HEK293 (cell line): ENCODE results near the gene GATA2.

ENCODE experiments used
- PRDM10 ChIP-seq: fragments of 450-650 bp; formaldehyde crosslinking; IDR thresholded peaks from 2 replicates; pipeline ENCODE4 v1.5.1; 2016; ENCODE audit warnings: missing biosample characterization, missing genetic modification characterization
- TCF7L2 ChIP-seq: IDR thresholded peaks from 2 replicates; pipeline ENCODE4 v1.6.1; 2011; ENCODE audit warnings: low read depth, mild to moderate bottlenecking, inconsistent platforms, low read length, moderate library complexity, borderline replicate concordance
- ZNF274 ChIP-seq, 2 experiments: fragments of 200-500 bp in 1 of 2; fragments of 450-650 bp in 1 of 2; sonication (Bioruptor generic) in 1 of 2; formaldehyde crosslinking in 1 of 2; IDR thresholded peaks; 2 replicates each; pipeline versions ENCODE4 v1.5.1 to v1.6.1; 2014 to 2016; ENCODE audit warnings: borderline replicate concordance in 1 of 2, inconsistent platforms in 1 of 2, low read length in 1 of 2, missing biosample characterization in 1 of 2, missing genetic modification characterization in 1 of 2
- ZNF311 ChIP-seq: fragments of 450-650 bp; formaldehyde crosslinking; IDR thresholded peaks from 2 replicates; pipeline ENCODE4 v1.5.1; 2017; ENCODE audit warnings: missing biosample characterization, missing genetic modification characterization, borderline replicate concordance
- ZNF324 ChIP-seq: fragments of 450-650 bp; formaldehyde crosslinking; IDR thresholded peaks from 2 replicates; pipeline ENCODE4 v1.5.1; 2016; ENCODE audit warnings: missing biosample characterization, missing genetic modification characterization
- ZNF391 ChIP-seq: fragments of 450-650 bp; formaldehyde crosslinking; IDR thresholded peaks from 2 replicates; pipeline ENCODE4 v1.5.1; 2016; ENCODE audit warnings: low read depth, missing biosample characterization, missing genetic modification characterization, borderline replicate concordance
- ZNF48 ChIP-seq: fragments of 450-650 bp; formaldehyde crosslinking; IDR thresholded peaks from 2 replicates; pipeline ENCODE4 v1.5.1; 2016; ENCODE audit warnings: missing biosample characterization, missing genetic modification characterization
- ZNF549 ChIP-seq: fragments of 450-650 bp; IDR thresholded peaks from 2 replicates; pipeline ENCODE4 v1.5.1; 2018; ENCODE audit warnings: missing biosample characterization, missing genetic modification characterization, mild to moderate bottlenecking, inconsistent platforms, moderate library complexity
- ZNF768 ChIP-seq: fragments of 450-650 bp; formaldehyde crosslinking; IDR thresholded peaks from 2 replicates; pipeline ENCODE4 v1.5.1; 2018; ENCODE audit warnings: missing biosample characterization, mild to moderate bottlenecking, missing genetic modification characterization
- ZSCAN18 ChIP-seq: fragments of 450-650 bp; formaldehyde crosslinking; IDR thresholded peaks from 2 replicates; pipeline ENCODE4 v1.5.1; 2016; ENCODE audit warnings: missing biosample characterization, missing genetic modification characterization
- TF ChIP-seq, protein P1 (sequence below): fragments of 450-650 bp; formaldehyde crosslinking; IDR thresholded peaks from 2 replicates; pipeline ENCODE4 v1.5.1; 2016; ENCODE audit warnings: missing biosample characterization, missing genetic modification characterization
- TF ChIP-seq, protein P2 (sequence below): fragments of 450-650 bp; formaldehyde crosslinking; IDR thresholded peaks from 2 replicates; pipeline ENCODE4 v1.5.1; 2016; ENCODE audit warnings: missing biosample characterization, missing genetic modification characterization
- TF ChIP-seq, protein P3 (sequence below): fragments of 450-650 bp; formaldehyde crosslinking; IDR thresholded peaks from 2 replicates; pipeline ENCODE4 v1.5.1; 2016; ENCODE audit warnings: missing biosample characterization, missing genetic modification characterization, borderline replicate concordance

- TF ChIP-seq, protein P1, sequence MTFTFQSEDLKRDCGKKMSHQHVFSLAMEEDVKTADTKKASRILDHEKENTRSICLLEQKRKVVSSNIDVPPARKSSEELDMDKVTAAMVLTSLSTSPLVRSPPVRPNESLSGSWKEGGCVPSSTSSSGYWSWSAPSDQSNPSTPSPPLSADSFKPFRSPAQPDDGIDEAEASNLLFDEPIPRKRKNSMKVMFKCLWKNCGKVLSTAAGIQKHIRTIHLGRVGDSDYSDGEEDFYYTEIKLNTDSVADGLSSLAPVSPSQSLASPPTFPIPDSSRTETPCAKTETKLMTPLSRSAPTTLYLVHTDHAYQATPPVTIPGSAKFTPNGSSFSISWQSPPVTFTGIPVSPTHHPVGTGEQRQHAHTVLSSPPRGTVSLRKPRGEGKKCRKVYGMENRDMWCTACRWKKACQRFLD = no peak
- no peak for TF ChIP-seq PRDM10 (tag by site-specific recombination)
- TF ChIP-seq, protein P2, sequence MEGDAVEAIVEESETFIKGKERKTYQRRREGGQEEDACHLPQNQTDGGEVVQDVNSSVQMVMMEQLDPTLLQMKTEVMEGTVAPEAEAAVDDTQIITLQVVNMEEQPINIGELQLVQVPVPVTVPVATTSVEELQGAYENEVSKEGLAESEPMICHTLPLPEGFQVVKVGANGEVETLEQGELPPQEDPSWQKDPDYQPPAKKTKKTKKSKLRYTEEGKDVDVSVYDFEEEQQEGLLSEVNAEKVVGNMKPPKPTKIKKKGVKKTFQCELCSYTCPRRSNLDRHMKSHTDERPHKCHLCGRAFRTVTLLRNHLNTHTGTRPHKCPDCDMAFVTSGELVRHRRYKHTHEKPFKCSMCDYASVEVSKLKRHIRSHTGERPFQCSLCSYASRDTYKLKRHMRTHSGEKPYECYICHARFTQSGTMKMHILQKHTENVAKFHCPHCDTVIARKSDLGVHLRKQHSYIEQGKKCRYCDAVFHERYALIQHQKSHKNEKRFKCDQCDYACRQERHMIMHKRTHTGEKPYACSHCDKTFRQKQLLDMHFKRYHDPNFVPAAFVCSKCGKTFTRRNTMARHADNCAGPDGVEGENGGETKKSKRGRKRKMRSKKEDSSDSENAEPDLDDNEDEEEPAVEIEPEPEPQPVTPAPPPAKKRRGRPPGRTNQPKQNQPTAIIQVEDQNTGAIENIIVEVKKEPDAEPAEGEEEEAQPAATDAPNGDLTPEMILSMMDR (tag by site-specific recombination) = no peak
- TF ChIP-seq, protein P3, sequence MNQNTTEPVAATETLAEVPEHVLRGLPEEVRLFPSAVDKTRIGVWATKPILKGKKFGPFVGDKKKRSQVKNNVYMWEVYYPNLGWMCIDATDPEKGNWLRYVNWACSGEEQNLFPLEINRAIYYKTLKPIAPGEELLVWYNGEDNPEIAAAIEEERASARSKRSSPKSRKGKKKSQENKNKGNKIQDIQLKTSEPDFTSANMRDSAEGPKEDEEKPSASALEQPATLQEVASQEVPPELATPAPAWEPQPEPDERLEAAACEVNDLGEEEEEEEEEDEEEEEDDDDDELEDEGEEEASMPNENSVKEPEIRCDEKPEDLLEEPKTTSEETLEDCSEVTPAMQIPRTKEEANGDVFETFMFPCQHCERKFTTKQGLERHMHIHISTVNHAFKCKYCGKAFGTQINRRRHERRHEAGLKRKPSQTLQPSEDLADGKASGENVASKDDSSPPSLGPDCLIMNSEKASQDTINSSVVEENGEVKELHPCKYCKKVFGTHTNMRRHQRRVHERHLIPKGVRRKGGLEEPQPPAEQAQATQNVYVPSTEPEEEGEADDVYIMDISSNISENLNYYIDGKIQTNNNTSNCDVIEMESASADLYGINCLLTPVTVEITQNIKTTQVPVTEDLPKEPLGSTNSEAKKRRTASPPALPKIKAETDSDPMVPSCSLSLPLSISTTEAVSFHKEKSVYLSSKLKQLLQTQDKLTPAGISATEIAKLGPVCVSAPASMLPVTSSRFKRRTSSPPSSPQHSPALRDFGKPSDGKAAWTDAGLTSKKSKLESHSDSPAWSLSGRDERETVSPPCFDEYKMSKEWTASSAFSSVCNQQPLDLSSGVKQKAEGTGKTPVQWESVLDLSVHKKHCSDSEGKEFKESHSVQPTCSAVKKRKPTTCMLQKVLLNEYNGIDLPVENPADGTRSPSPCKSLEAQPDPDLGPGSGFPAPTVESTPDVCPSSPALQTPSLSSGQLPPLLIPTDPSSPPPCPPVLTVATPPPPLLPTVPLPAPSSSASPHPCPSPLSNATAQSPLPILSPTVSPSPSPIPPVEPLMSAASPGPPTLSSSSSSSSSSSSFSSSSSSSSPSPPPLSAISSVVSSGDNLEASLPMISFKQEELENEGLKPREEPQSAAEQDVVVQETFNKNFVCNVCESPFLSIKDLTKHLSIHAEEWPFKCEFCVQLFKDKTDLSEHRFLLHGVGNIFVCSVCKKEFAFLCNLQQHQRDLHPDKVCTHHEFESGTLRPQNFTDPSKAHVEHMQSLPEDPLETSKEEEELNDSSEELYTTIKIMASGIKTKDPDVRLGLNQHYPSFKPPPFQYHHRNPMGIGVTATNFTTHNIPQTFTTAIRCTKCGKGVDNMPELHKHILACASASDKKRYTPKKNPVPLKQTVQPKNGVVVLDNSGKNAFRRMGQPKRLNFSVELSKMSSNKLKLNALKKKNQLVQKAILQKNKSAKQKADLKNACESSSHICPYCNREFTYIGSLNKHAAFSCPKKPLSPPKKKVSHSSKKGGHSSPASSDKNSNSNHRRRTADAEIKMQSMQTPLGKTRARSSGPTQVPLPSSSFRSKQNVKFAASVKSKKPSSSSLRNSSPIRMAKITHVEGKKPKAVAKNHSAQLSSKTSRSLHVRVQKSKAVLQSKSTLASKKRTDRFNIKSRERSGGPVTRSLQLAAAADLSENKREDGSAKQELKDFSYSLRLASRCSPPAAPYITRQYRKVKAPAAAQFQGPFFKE (tag by site-specific recombination) = no peak
- no peak for TF ChIP-seq ZNF311 (tag by site-specific recombination)
- no peak for TF ChIP-seq ZNF549 (tag by site-specific recombination)
- no peak for TF ChIP-seq ZNF768
- no peak for TF ChIP-seq ZNF48 (tag by site-specific recombination)
- TF ChIP-seq ZNF324 = no peak
- no peak for TF ChIP-seq ZNF274 (IDR thresholded peaks at IDR 0.05; ENCODE audit: low read length)
- no peak for TF ChIP-seq ZNF274 (tag by site-specific recombination; IDR thresholded peaks at IDR 0.05; ENCODE audit: borderline replicate concordance)
- no peak for TF ChIP-seq ZNF391
- no peak for TF ChIP-seq TCF7L2
- TF ChIP-seq ZSCAN18 (tag by site-specific recombination) = no peak
These were observed 29.2 kb downstream of the GATA2 start for GRCh38 chr3:128463771-128464170.
